Stimulated activated effector memory CD8-positive, alpha-beta T cell treated with anti-CD3 and anti-CD28 coated beads, Interleukin-12 subunit alpha, Interleukin-12 subunit beta, amount 100 ng/mL, for 72 hours (primary cell): ENCODE measurements around the gene SPARC.

Experiments
- ATAC-seq: fragments of 150-1000 bp; cut with Tn5 transposase; 2 replicates; pipeline ENCODE4 v1.10.0; 2021
- DNase-seq, 2 donors: peaks; one replicate each; pipeline ENCODE4 v3.0.0; 2021 to 2022; ENCODE audit warnings: low spot score in 2 of 2
- H3K27ac Mint-ChIP-seq: one replicate; pipeline ENCODE4 v1.8.0; 2022; ENCODE audit warnings: mild to moderate bottlenecking, mixed read lengths
- H3K36me3 Mint-ChIP-seq: one replicate; pipeline ENCODE4 v1.8.0; 2022; ENCODE audit warnings: mild to moderate bottlenecking, mixed read lengths
- H3K4me1 Mint-ChIP-seq: one replicate; pipeline ENCODE4 v1.8.0; 2022; ENCODE audit warnings: mixed read lengths
- H3K4me3 Mint-ChIP-seq: one replicate; pipeline ENCODE4 v1.8.0; 2022; ENCODE audit warnings: mild to moderate bottlenecking, mixed read lengths
- H3K9me3 Mint-ChIP-seq: one replicate; pipeline ENCODE4 v1.8.0; 2022; ENCODE audit warnings: mixed read lengths

The SPARC gene

DNA sequence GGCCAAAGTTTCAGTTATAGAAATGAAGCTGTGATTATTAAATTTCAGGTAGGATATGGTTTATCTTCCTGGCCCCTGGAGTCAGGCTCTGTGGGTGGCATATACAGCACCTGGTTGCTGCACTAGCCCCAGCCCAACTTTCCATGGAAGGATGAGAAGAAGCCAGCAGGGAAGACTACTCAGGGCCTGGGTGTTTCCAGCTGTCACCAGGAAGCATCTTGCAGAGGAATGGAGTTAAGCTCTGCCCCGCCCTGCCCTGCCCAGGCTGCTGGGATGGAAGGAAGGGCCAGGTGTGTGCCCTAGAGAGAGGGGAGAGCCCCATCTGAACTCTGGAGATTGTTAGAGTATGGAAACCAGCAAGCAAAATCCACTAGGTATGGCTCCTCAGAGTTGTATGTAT lies 52.8 kb downstream of the SPARC start:
- no peak for DNase-seq
- H3K27ac Mint-ChIP-seq, result no peak overlapping the region
- no peak for ATAC-seq
- H3K4me1 Mint-ChIP-seq, result no peaks in the 10 kb centered on the region
- no peak overlapping the region for H3K4me3 Mint-ChIP-seq
- H3K9me3 Mint-ChIP-seq, result no peaks in the 10 kb centered on the region
- H3K36me3 Mint-ChIP-seq, result no peaks in the 10 kb centered on the region

DNA sequence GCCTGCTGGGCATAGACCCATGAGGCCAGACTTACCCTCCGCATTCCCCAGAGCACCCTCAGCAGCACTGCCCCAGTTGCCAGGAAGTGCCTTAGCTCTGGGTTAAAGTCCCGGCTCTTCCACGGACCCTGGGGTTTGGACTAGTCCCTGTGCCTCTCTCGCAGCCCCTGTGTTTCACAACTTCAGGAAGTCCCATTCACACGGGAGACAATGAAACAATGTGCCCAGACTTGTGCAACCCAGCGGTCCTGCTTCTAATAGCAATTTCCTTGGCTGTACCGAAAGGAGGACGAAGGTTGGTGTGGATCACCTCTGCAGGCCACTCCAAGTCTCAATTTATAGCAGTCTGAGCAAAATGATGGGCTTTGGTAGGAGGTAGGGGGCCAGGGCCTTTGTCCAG lies 53.8 kb downstream of the SPARC start:
- no peaks in the 10 kb centered on the region for H3K4me1 Mint-ChIP-seq
- ATAC-seq (no peak), DNase-seq (no peak)
- no peaks in the 10 kb centered on the region for H3K9me3 Mint-ChIP-seq
- H3K27ac Mint-ChIP-seq, result no peak overlapping the region
- H3K4me3 Mint-ChIP-seq, result no peak overlapping the region
- H3K36me3 Mint-ChIP-seq, result no peaks in the 10 kb centered on the region

DNA sequence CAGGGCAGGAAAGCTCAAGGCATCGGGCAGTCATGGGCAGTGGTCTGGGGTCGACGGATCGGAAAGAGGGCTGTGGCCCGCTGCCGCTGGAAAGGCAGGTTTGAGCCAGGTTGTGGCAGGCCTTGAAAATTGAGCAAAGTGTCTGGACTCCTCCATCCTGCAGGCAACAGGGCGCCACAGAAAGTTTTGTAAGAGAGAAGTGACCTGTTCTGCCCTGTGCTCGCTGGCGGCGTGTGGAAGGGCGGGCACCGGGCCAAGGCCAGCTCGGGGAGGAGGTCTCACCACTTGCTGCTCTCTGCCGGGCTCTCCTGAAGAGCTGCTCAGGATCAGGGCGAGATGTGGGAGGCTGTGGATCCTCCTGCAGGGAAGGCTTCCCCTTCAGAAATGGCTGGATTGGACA lies 54.2 kb downstream of the SPARC start:
- no peaks in the 10 kb centered on the region for H3K4me1 Mint-ChIP-seq
- no peaks in the 10 kb centered on the region for H3K9me3 Mint-ChIP-seq
- no peaks in the 10 kb centered on the region for H3K36me3 Mint-ChIP-seq
- H3K4me3 Mint-ChIP-seq, result no peak overlapping the region
- ATAC-seq (no peak), DNase-seq (no peak)
- H3K27ac Mint-ChIP-seq, result no peak overlapping the region

DNA sequence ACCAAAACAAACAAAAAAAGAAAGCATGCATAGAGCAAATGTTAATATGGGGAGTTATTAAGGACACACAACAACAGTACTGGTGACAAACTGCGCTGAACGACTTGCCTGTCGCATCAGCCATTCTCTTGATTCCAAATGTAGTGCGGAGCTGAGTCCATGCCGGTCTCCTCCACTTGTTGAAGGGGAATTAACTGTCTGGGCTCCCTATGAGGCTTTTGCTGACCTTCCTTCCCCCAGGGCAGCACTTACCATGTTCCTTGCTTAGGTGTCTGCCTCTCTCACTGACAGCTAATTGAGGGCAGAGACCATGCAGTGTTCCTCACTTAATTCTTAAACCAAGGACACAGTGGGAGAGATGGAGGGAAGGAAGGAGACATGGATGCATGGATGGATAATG lies 54.8 kb downstream of the SPARC start:
- Mint-ChIP-seq H3K4me1 (no peaks in the 10 kb centered on the region), H3K9me3 (no peaks in the 10 kb centered on the region), H3K4me3 (no peak overlapping the region), H3K27ac (no peak overlapping the region), H3K36me3 (no peaks in the 10 kb centered on the region)
- DNase-seq (no peak), ATAC-seq (no peak)

DNA sequence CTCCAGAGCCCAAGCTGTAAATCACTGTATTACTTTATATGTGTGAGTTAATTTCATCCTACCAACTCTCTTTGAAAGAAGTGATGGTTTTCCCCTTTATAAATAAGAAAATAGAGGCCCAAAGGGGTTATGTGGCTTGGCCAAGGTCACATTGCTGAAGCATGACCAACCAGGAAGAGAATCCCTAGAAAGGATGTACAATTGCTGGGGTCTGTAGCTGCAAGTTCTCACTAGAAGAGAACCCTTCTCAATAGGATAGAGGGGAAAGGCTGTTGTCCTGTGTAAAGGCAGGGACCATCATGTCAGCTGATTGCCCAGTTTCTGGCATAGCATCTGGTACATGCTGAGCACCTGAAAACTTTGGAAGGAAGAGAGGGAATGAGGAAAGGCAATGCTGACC lies 56.6 kb downstream of the SPARC start:
- Mint-ChIP-seq H3K27ac (no peak overlapping the region), H3K4me3 (no peak overlapping the region), H3K9me3 (no peaks in the 10 kb centered on the region), H3K36me3 (no peaks in the 10 kb centered on the region), H3K4me1 (no peaks in the 10 kb centered on the region)
- no peak for ATAC-seq
- no peak for DNase-seq

DNA sequence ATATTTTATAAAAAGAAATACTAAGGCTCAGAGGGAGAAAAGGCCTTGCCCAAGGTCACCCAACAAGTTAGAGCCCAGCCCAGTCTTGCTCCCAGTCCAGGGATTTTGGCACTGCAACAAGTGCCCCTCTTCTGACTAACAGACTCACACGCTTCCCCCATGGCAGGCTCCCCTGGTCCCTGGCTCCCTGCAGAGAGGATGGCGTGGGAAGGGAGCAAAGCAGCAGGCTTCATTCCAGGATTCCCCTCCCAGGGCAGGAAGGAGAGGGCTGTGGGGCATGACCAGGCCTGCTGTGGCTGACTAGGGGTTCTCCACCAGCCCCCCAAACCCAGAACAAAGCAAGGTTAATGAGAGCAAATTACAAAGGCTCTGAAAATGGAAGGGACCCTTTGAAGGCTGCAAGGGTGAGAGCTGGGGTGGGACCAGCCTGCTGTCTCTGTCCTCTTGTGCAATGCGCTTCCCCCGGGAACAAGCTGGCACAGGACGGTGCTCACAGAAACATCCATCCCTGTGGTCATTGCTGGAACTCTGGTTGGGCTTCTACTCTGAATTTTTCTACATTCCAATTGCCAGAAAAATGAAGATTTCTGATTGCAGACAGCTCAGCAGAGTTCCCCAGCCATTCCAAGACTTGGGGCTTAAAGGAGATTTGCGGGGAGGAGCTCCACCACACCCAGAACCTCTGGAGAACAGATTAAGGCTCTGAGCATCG lies 58.4 kb downstream of the SPARC start:
- Mint-ChIP-seq H3K9me3 (no peaks in the 10 kb centered on the region), H3K4me3 (no peak overlapping the region), H3K27ac (no peak overlapping the region), H3K4me1 (no peaks in the 10 kb centered on the region), H3K36me3 (no peaks in the 10 kb centered on the region)
- DNase-seq (no peak), ATAC-seq (no peak)

DNA sequence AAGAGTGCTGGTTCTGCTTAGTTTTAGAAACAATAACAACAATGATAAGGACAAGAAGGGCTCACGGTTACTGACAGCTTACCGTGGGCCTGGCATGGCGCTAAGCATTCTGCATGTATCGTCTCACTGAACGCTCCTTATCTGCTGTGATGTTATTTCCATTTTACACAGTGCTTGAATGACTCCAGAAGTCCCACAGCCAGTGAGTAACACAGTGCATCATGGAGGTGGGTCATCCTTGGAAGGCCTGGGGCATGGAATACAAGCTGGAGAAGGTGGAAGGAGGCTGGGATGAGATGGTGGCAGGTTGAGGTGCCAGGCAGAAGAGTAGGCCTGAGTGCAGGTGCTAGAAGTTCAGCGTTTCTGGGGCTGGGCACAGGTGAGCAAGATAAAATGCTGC lies 59.1 kb downstream of the SPARC start:
- DNase-seq (no peak), ATAC-seq (no peak)
- Mint-ChIP-seq H3K4me3 (no peak overlapping the region), H3K27ac (no peak overlapping the region), H3K9me3 (no peaks in the 10 kb centered on the region), H3K36me3 (no peaks in the 10 kb centered on the region), H3K4me1 (no peaks in the 10 kb centered on the region)

DNA sequence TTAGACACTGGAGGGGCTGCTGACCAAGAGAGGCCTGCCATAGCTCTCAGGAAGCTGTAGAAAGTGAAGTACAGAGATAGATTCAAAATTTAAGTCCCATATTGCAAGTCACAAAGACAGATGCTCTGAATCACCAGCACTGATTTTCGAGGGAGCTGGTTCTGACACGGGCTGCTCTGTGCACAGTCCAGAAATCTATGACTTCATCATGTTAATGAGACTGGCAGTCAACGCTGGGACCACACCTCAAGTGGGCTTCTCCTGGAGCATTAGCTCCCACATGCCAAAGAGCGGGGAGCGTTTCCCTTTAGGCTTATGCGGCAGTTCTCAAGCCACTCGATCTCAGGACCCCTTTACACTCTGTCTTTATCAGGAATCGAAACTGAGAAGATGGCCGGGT lies 61.4 kb downstream of the SPARC start:
- ATAC-seq, result no peak
- H3K4me3 Mint-ChIP-seq, result no peak overlapping the region
- H3K27ac Mint-ChIP-seq, result no peak overlapping the region
- no peak for DNase-seq
- H3K36me3 Mint-ChIP-seq, result no peaks in the 10 kb centered on the region
- H3K4me1 Mint-ChIP-seq, result no peaks in the 10 kb centered on the region
- H3K9me3 Mint-ChIP-seq, result no peaks in the 10 kb centered on the region

DNA sequence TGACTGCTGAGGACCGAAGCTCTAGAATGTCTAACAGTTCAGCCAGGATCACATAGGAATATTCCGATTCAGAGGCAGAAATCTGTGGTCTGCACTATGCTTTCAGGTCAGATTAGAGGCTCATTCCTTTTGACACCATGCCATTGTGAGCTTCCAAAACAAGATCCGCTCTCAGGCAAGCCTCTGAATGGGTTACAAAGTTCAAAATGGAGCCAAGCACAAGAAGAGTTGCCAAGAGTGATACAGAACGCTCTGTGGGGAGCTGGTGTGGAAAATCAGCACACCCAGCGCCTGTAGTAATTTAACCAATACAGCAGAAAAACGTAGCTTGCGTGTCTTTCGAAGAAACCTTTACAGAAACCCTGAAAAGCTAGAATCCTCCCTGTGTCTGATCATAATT lies 62.2 kb downstream of the SPARC start:
- no peak for DNase-seq
- H3K36me3 Mint-ChIP-seq, result no peaks in the 10 kb centered on the region

DNA sequence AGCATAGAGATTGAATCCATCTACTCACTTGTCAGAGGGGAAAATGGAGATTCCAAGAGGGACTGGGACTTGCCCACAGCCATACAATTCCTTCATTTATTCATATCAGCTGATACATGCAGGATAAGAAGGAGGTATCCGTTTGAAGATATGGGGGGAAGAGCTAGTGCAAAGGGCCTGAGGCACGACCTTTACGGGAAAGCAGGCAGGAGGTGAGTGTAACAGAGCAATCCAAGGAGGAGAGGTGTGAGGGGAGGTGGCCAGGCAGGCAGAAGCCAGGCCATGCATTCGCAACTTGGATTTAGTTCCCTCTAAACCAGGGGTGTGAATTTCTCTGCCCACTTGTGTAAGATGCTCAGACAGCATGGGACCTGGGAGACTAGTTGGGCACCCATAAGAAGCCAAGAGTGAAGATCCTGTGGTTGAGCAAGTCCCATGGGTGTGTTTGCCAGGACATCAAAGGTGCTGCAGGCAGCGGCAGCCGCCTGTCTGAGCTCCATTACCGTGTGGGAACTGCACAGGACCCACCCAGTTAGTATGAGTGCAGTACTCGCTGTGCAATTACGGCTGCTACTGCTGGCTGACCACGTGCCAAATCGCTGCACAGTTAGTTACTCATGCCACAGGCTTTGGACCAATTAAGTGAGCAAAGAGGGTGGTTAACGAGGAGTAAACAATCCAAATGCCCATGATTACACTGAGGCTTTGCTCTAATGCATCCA lies 64.2 kb downstream of the SPARC start:
- H3K4me3 Mint-ChIP-seq, result no peak overlapping the region
- H3K36me3 Mint-ChIP-seq, result no peaks in the 10 kb centered on the region
- DNase-seq (no peak), ATAC-seq (no peak)
- H3K4me1 Mint-ChIP-seq, result no peaks in the 10 kb centered on the region
- no peaks in the 10 kb centered on the region for H3K9me3 Mint-ChIP-seq
- H3K27ac Mint-ChIP-seq, result no peak overlapping the region

More for the DNA sequence above, 62.2 kb downstream of the SPARC start:
- Mint-ChIP-seq H3K4me1 (no peaks in the 10 kb centered on the region), H3K4me3 (no peak overlapping the region), H3K27ac (no peak overlapping the region), H3K9me3 (no peaks in the 10 kb centered on the region)
- no peak for ATAC-seq

DNA sequence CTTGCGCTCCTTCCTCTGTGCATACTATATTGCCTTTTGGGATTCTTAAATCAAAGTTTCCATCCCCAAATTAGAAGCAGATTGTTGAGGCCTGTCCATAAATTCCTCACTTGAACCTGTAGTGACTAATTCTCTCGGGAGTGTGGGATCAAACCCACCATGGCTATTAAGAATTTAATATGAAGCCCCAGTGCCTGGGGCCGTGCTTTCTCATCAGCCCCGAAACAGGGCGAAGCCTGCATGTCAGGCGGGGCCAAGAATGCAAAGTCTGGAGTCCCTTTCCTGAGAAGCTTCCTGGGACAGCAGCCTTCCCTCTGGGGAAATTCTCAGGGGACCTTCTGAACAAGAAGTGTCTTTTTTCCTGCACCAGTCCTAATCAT lies 66.3 kb downstream of the SPARC start:
- Mint-ChIP-seq H3K9me3 (no peaks in the 10 kb centered on the region), H3K4me1 (peaks cover 5% of the 10 kb centered on the region), H3K4me3 (no peak overlapping the region), H3K27ac (no peak overlapping the region), H3K36me3 (no peaks in the 10 kb centered on the region)
- ATAC-seq, result no peak
- DNase-seq, result no peak

DNA sequence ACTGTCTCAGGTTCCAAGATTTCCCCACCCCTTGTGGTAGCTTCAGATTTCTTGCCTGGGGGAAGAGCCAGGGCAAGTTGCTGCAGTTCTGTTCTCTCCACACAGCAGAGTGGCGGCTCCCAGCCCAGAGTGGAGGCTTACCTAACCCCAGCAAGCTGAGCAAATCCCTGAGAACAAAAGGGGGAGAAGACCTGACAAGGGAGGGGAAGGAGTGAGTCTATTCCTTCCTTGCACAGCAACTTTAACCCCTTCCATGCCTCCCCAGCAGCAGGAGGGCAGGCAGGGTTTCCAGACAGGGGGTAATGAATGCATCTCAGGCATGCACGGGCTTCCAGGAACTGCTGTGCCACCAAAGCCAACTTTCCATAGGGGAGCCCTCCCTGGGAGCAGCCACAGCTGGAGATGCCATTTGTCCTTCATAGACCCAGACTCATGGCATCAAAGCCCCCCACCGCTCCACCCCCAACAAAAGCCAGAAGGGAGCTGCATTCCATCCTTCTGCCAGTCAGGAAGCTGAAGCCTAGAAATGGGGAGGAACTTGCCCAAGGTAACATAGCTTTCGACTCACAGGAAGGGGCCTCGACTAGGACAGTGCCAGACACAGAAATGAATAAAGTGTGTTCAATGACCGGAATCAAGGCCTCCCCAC lies 66.8 kb downstream of the SPARC start:
- ATAC-seq, result no peak
- no peak overlapping the region for H3K4me3 Mint-ChIP-seq
- no peak for DNase-seq
- no peaks in the 10 kb centered on the region for H3K36me3 Mint-ChIP-seq
- peaks cover 10% of the 10 kb centered on the region for H3K4me1 Mint-ChIP-seq
- H3K9me3 Mint-ChIP-seq, result no peaks in the 10 kb centered on the region
- no peak overlapping the region for H3K27ac Mint-ChIP-seq

DNA sequence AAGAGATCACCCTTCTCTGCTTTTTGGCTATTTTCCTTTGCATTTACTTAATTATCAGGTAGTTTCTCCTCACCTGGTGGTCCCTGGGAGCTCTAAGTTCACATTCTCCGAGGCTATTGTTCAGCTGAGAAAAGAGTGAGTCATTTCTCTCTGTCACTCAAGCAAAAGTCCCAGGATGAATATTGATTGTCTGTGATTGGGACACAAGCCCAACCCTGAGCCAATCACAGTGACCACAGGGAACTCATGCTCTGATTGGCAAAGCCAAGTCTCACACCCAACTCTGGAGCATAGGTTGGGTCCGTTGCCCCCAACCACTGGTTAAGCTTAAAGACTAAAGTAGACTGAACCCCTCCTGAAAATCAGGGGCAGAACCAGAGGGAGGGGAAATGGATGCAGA lies 67.8 kb downstream of the SPARC start:
- no peak for DNase-seq
- Mint-ChIP-seq H3K9me3 (no peaks in the 10 kb centered on the region), H3K27ac (no peak overlapping the region), H3K4me3 (no peak overlapping the region), H3K4me1 (peaks cover 13% of the 10 kb centered on the region), H3K36me3 (no peaks in the 10 kb centered on the region)
- ATAC-seq, result no peak

DNA sequence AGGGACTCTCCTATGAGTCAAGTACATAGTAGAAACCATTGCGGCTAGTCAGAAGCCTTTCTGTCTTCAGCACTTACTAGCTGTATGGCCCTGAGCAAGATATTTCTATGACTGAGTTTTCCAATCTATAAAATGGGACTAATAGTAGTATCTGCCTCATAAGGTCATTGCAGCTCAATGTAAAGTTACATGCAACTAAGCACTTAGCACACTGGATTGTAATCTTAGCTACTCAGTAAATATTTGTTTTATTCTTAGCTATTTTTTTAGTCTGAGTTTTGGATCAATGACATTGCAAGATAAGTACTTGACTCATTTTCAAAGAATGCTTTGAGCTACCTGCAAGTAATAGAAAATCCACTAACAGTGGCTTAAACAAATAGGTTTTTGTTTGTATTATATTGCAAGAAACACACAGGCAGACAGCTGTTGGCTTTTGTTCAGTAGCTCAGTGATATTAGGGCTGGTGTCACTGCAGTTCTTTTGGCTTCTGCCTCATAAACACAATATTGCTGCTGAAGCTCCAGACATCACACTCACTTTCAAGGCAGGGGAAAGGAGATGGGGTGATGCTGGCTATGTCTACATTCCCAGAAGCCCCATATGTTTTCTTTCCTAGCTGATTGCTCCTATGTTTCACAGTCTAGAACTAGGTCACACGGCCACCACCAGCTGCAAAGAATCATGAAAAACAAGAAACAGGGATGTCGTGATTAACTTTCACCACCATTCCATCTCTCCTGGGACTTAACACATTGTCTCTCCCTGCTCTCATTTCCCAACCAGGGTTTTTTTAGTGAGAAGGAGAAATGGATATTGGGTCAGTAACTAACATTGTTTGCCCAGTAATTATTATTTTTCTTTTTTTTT lies 68.6 kb downstream of the SPARC start:
- Mint-ChIP-seq H3K36me3 (no peaks in the 10 kb centered on the region), H3K27ac (no peak overlapping the region), H3K9me3 (no peaks in the 10 kb centered on the region), H3K4me1 (peaks cover 21% of the 10 kb centered on the region), H3K4me3 (no peak overlapping the region)
- ATAC-seq, result peak; percentile 38
- no peak for DNase-seq

DNA sequence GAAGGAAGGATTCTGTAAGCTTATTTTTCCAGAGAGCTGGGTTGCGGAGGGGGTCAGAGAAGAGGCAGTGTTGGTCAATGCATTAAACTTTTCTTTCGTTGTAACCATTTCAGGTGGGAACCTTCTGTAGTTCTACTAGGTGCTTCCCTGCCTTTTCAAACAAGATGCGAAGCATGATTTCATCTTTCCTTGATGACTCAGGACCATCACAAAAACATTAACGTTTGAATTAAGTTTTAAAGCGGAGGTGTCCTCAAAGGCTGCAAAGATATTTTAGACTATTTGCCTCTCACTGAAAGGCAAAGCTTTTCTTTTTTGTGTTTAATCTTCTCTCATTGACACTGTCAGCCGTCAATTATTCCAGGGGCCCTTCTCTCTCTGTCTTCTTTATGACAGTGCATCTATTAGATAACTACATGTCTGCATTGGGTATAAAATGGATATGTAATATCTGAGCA lies 69.3 kb downstream of the SPARC start:
- ATAC-seq, result no peak
- Mint-ChIP-seq H3K27ac (no peak overlapping the region), H3K9me3 (no peaks in the 10 kb centered on the region), H3K36me3 (peaks cover 6% of the 10 kb centered on the region), H3K4me3 (no peak overlapping the region), H3K4me1 (peaks cover 28% of the 10 kb centered on the region)
- no peak for DNase-seq
